ENCODE data around the gene AP2A2. TPM values are rescaled to one million over a fixed set of nuclear protein-coding genes. Genes with fewer than 3 reads are reported as not detected.

Gene AP2A2
- total RNA-seq, 2 donors from 2014 or later, result 51.6 to 75.1 TPM

GRCh38 chr11:1022908-1023810 lies 97.5 kb downstream of the AP2A2 start:
- ATAC-seq, result no peak
- peaks cover 10% of the 10 kb centered on the region in 2 donors for H3K4me1 Mint-ChIP-seq (ENCODE audit: low read depth in 2 of 2)
- H3K4me3 Mint-ChIP-seq, result no peak overlapping the region
- no peak overlapping the region for H3K27ac Mint-ChIP-seq
- H3K9me3 Mint-ChIP-seq, result no peaks in the 10 kb centered on the region
- no peaks in the 10 kb centered on the region for H3K36me3 Mint-ChIP-seq
- DNase-seq (ENCODE audit: low spot score), result no peak
- H3K27me3 Mint-ChIP-seq, result peaks cover 0 to 2% of the 10 kb centered on the region in 2 donors

DNA sequence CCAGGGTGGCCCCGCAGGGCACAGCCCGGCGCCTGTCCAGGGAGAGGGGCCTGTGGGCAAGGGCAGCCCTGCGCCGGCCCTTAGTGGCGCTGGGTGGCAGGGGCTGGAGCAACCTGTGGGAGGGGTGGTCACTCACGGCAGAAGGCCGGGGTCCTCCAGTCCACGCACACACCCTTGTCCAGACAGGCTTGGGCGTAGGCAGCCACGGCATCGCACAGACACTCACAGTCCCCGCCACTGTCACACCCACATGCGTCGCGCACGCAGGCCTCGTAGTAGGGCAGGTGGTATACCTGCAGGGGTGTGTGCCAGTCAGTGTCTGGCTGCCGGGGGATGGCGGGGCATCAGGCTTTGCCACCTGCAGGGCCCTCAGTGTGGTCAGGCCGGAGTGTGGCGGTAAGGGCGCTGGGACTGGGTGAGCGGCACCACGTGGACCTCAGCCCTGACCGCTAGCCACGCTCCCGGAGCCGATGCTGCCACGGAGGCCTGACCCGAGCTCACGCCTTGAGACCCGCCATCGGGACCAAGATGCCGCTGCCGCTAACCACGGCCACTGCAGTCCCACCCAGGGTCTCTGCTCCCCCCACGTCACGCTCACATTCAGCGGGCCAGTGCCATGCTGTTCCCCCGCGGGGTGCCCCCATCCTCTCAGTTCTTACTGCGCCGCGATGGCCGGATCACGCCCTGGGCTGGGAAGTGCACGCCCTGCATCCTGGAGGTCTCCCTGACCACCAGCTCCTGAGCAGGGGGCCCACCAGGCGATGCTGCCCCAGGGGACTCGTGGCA lies 98.3 kb downstream of the AP2A2 start:
- no peaks in the 10 kb centered on the region for H3K27me3 Mint-ChIP-seq
- H3K4me3 Mint-ChIP-seq, result no peak overlapping the region
- no peak for DNase-seq (ENCODE audit: low spot score)
- peaks cover 7% of the 10 kb centered on the region in 2 donors for H3K4me1 Mint-ChIP-seq (ENCODE audit: low read depth in 2 of 2)
- no peaks in the 10 kb centered on the region for H3K9me3 Mint-ChIP-seq
- ATAC-seq, result no peak
- H3K27ac Mint-ChIP-seq, result no peak overlapping the region
- H3K36me3 Mint-ChIP-seq, result no peaks in the 10 kb centered on the region

GRCh38 chr11:1024597-1025409 lies 99.1 kb downstream of the AP2A2 start:
- Mint-ChIP-seq H3K4me3 (no peak overlapping the region), H3K27me3 (no peaks in the 10 kb centered on the region), H3K4me1 (ENCODE audit: low read depth in 2 of 2) (peaks cover 7% of the 10 kb centered on the region in 2 donors), H3K27ac (no peak overlapping the region), H3K36me3 (no peaks in the 10 kb centered on the region), H3K9me3 (no peaks in the 10 kb centered on the region)
- DNase-seq (ENCODE audit: low spot score) (no peak), ATAC-seq (no peak)

DNA sequence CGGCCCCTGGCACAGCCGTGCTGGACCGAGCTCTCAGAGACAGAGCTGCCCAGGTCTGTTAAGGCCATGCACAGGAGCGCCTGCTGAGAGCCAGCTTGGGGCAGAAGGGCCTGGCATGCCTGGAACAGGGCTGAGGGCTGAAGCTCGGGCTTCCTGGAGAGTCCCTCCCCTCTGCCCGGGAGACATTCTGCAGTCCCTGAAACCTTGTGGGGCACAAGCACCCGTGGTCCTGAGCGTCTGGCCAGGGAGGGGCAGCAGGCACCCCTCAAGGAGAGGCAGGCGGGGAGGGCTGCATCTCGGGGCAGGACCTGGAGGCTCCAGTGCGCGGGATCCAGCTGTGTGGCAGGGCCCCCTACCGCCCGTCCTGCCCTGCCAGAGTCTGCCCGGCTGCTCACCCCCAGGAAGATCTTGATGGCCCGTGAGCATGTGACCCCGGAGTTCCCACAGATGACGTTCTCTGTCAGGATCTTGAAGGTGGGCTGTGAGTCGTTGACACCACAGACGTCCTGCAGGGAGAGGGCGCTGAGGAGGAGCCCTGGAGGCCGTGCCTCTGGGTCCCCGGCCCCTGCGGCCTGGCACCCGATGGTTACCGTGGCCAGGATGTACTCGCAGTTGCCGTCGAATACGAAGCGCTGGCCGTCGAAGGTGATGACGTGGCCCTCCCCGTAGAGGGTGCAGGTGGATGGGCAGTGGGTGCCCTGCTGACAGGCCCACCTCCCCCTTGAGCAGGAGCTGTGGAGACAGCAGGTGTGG lies 99.9 kb downstream of the AP2A2 start:
- no peaks in the 10 kb centered on the region for H3K27me3 Mint-ChIP-seq
- no peaks in the 10 kb centered on the region for H3K9me3 Mint-ChIP-seq
- H3K4me1 Mint-ChIP-seq (ENCODE audit: low read depth in 2 of 2), result peaks cover 7% of the 10 kb centered on the region in 2 donors
- H3K4me3 Mint-ChIP-seq, result no peak overlapping the region
- no peak for DNase-seq (ENCODE audit: low spot score)
- H3K27ac Mint-ChIP-seq, result no peak overlapping the region
- H3K36me3 Mint-ChIP-seq, result no peaks in the 10 kb centered on the region
- no peak for ATAC-seq

- DNase-seq (ENCODE audit: low spot score) (no peak), ATAC-seq (no peak)
- Mint-ChIP-seq H3K27ac (no peak overlapping the region), H3K4me3 (no peak overlapping the region), H3K4me1 (ENCODE audit: low read depth in 2 of 2) (peaks cover 7% of the 10 kb centered on the region in 2 donors), H3K9me3 (no peaks in the 10 kb centered on the region), H3K36me3 (no peaks in the 10 kb centered on the region), H3K27me3 (no peaks in the 10 kb centered on the region)
Measured at GRCh38 chr11:1026163-1026450, 100.4 kb downstream of the AP2A2 start.

GRCh38 chr11:1026641-1027482 lies 101.2 kb downstream of the AP2A2 start:
- DNase-seq (ENCODE audit: low spot score) (no peak), ATAC-seq (no peak)
- H3K4me1 Mint-ChIP-seq (ENCODE audit: low read depth in 2 of 2), result peaks cover 7% of the 10 kb centered on the region in 2 donors
- H3K36me3 Mint-ChIP-seq, result no peaks in the 10 kb centered on the region
- no peaks in the 10 kb centered on the region for H3K9me3 Mint-ChIP-seq
- H3K4me3 Mint-ChIP-seq, result no peak overlapping the region
- H3K27me3 Mint-ChIP-seq, result no peaks in the 10 kb centered on the region
- H3K27ac Mint-ChIP-seq, result no peak overlapping the region

GRCh38 chr11:1027483-1028290 lies 102.0 kb downstream of the AP2A2 start:
- Mint-ChIP-seq H3K4me1 (ENCODE audit: low read depth in 2 of 2) (peaks cover 5 to 10% of the 10 kb centered on the region in 2 donors), H3K27ac (no peak overlapping the region), H3K36me3 (no peaks in the 10 kb centered on the region), H3K27me3 (no peaks in the 10 kb centered on the region), H3K9me3 (peaks cover 6% of the 10 kb centered on the region), H3K4me3 (no peak overlapping the region)
- ATAC-seq, result no peak
- no peak for DNase-seq (ENCODE audit: low spot score)

- Mint-ChIP-seq H3K4me1 (ENCODE audit: low read depth in 2 of 2) (peaks cover 0 to 5% of the 10 kb centered on the region in 2 donors), H3K36me3 (no peaks in the 10 kb centered on the region), H3K4me3 (no peak overlapping the region), H3K9me3 (peaks cover 6% of the 10 kb centered on the region), H3K27ac (no peak overlapping the region), H3K27me3 (no peaks in the 10 kb centered on the region)
- no peak for ATAC-seq
- DNase-seq (ENCODE audit: low spot score), result no peak
Measured at GRCh38 chr11:1028291-1028540, 102.5 kb downstream of the AP2A2 start.

- no peak overlapping the region for H3K27ac Mint-ChIP-seq
- ATAC-seq, result no peak
Measured at GRCh38 chr11:1028616-1029015, 102.9 kb downstream of the AP2A2 start.

GRCh38 chr11:1029051-1029450 lies 103.4 kb downstream of the AP2A2 start:
- no peaks in the 10 kb centered on the region for H3K27me3 Mint-ChIP-seq

More at GRCh38 chr11:1028616-1029015, 102.9 kb downstream of the AP2A2 start:
- peaks cover 0 to 5% of the 10 kb centered on the region in 2 donors for H3K4me1 Mint-ChIP-seq (ENCODE audit: low read depth in 2 of 2)
- H3K36me3 Mint-ChIP-seq, result no peaks in the 10 kb centered on the region
- peaks cover 6% of the 10 kb centered on the region for H3K9me3 Mint-ChIP-seq
- H3K27me3 Mint-ChIP-seq, result no peaks in the 10 kb centered on the region
- no peak overlapping the region for H3K4me3 Mint-ChIP-seq
- no peak for DNase-seq (ENCODE audit: low spot score)

GRCh38 chr11:1029654-1030053 lies 104.0 kb downstream of the AP2A2 start:
- no peak for DNase-seq (ENCODE audit: low spot score)
- Mint-ChIP-seq H3K27ac (no peak overlapping the region), H3K36me3 (no peaks in the 10 kb centered on the region), H3K27me3 (no peaks in the 10 kb centered on the region), H3K4me1 (ENCODE audit: low read depth in 2 of 2) (peaks cover 0 to 5% of the 10 kb centered on the region in 2 donors), H3K9me3 (peaks cover 6% of the 10 kb centered on the region), H3K4me3 (no peak overlapping the region)
- no peak for ATAC-seq

More at GRCh38 chr11:1029051-1029450, 103.4 kb downstream of the AP2A2 start:
- Mint-ChIP-seq H3K36me3 (no peaks in the 10 kb centered on the region), H3K27ac (no peak overlapping the region), H3K4me1 (ENCODE audit: low read depth in 2 of 2) (peaks cover 0 to 5% of the 10 kb centered on the region in 2 donors), H3K4me3 (no peak overlapping the region), H3K9me3 (peaks cover 6% of the 10 kb centered on the region)
- DNase-seq (ENCODE audit: low spot score), result no peak
- ATAC-seq, result no peak

DNA sequence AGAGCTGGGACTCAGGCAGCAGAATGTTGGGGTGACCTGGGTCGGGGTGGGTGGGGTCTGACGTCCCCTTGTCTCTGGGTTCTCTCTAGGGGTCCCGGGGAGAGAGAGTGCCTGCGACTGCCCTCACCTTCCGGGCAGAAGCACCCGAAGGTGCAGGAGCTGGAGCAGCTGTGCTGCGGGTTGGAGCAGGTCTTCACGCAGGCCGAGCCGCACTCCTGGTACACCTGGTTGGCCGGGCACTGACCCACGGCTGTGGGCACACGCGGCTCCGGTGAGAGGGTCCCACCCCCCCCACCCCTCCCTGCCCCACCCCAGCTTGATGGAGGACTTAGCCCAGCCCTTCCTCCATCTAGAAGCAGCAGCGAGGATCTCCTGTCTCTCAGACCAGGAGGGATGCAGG lies 104.4 kb downstream of the AP2A2 start:
- peaks cover 6% of the 10 kb centered on the region for H3K9me3 Mint-ChIP-seq
- ATAC-seq, result no peak
- no peak for DNase-seq (ENCODE audit: low spot score)
- peaks cover 0 to 5% of the 10 kb centered on the region in 2 donors for H3K4me1 Mint-ChIP-seq (ENCODE audit: low read depth in 2 of 2)
- no peak overlapping the region for H3K27ac Mint-ChIP-seq
- no peak overlapping the region for H3K4me3 Mint-ChIP-seq
- no peaks in the 10 kb centered on the region for H3K36me3 Mint-ChIP-seq
- H3K27me3 Mint-ChIP-seq, result no peaks in the 10 kb centered on the region

Data from natural killer cell treated with Interleukin-12 subunit alpha and Interleukin-12 subunit beta and Interleukin-15 and Interleukin-18, amount 100 ng/mL, for 72 hours (primary cell).